Stomach (tissue), 4 donors: ENCODE measurements around the gene CLEC16A.

ENCODE experiments used
- POLR2A ChIP-seq, 4 donors: fragments of 450-650 bp; IDR thresholded peaks; one replicate each; pipeline ENCODE4 v1.6.1; 2016; ENCODE audit warnings: antibody characterized with exemption in 4 of 4, control low read depth in 2 of 4, mild to moderate bottlenecking in 1 of 4, moderate library complexity in 1 of 4
- POLR2AphosphoS5 ChIP-seq, 3 donors: sonication (generic); formaldehyde crosslinking; IDR thresholded peaks; one replicate each; pipeline ENCODE4 v1.6.1; 2016; ENCODE audit warnings: antibody characterized with exemption in 3 of 3
- TF ChIP-seq, protein P1 (sequence below), 7 experiments: fragments of 450-650 bp in 4 of 7; fragments of 200-600 bp in 3 of 7; sonication (generic) in 3 of 7; IDR thresholded peaks; one replicate each; pipeline ENCODE4 v1.5.1; 2016 to 2019; ENCODE audit warnings: antibody characterized with exemption in 7 of 7, control low read depth in 2 of 7, mild to moderate bottlenecking in 1 of 7

DNA sequence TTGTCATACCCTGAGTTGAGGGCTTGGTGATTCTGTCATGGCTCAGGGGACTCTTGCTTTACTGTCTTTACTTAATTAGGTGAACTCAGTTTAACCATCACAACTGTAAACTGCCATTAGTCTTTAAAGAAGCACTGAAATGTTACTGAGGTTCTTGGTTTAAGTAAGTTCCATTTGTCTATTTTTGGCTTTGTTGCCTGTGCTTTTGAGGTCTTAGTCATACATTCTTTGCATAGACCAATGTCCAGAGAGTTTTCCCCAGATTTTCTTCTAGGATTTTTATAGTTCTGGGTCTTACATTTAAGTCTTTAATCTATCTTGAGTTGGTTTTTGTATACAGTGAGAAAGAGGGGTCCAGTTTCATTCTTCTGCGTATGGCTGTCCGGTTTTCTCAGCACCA, 174.1 kb downstream of the CLEC16A start:
- TF ChIP-seq POLR2A (IDR thresholded peaks at IDR 0.05), result no peak
- TF ChIP-seq, protein P1, sequence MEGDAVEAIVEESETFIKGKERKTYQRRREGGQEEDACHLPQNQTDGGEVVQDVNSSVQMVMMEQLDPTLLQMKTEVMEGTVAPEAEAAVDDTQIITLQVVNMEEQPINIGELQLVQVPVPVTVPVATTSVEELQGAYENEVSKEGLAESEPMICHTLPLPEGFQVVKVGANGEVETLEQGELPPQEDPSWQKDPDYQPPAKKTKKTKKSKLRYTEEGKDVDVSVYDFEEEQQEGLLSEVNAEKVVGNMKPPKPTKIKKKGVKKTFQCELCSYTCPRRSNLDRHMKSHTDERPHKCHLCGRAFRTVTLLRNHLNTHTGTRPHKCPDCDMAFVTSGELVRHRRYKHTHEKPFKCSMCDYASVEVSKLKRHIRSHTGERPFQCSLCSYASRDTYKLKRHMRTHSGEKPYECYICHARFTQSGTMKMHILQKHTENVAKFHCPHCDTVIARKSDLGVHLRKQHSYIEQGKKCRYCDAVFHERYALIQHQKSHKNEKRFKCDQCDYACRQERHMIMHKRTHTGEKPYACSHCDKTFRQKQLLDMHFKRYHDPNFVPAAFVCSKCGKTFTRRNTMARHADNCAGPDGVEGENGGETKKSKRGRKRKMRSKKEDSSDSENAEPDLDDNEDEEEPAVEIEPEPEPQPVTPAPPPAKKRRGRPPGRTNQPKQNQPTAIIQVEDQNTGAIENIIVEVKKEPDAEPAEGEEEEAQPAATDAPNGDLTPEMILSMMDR (IDR thresholded peaks at IDR 0.05), result no peak
- TF ChIP-seq POLR2AphosphoS5 (IDR thresholded peaks at IDR 0.05), result no peak
